HEK293 (cell line): Measurements from ENCODE around the gene CXCL12.

Experiments
- ELK4 ChIP-seq: IDR thresholded peaks from 2 replicates; pipeline ENCODE4 v1.6.1; 2011; ENCODE audit warnings: mild to moderate bottlenecking, low read depth, low read length, borderline replicate concordance
- GLIS1 ChIP-seq: fragments of 450-650 bp; formaldehyde crosslinking; IDR thresholded peaks from 2 replicates; pipeline ENCODE4 v1.5.1; 2016; ENCODE audit warnings: missing biosample characterization, missing genetic modification characterization
- GLIS2 ChIP-seq: fragments of 450-650 bp; formaldehyde crosslinking; IDR thresholded peaks from 2 replicates; pipeline ENCODE4 v1.5.1; 2016; ENCODE audit warnings: missing biosample characterization, missing genetic modification characterization
- KLF1 ChIP-seq: fragments of 450-650 bp; formaldehyde crosslinking; IDR thresholded peaks from 2 replicates; pipeline ENCODE4 v1.5.1; 2016; ENCODE audit warnings: missing biosample characterization, missing genetic modification characterization
- KLF16 ChIP-seq: fragments of 450-650 bp; formaldehyde crosslinking; IDR thresholded peaks from 2 replicates; pipeline ENCODE4 v1.5.1; 2017; ENCODE audit warnings: missing biosample characterization, missing genetic modification characterization
- PATZ1 ChIP-seq: fragments of 450-650 bp; formaldehyde crosslinking; IDR thresholded peaks from 2 replicates; pipeline ENCODE4 v1.5.1; 2016; ENCODE audit warnings: missing biosample characterization, missing genetic modification characterization
- PBX3 ChIP-seq: sonication (generic); formaldehyde crosslinking; IDR thresholded peaks from 2 replicates; pipeline ENCODE4 v1.8.1; 2022; ENCODE audit warnings: mild to moderate bottlenecking, moderate library complexity, missing genetic modification reagents
- SCRT1 ChIP-seq: fragments of 450-650 bp; formaldehyde crosslinking; IDR thresholded peaks from 2 replicates; pipeline ENCODE4 v1.5.1; 2016; ENCODE audit warnings: missing biosample characterization, missing genetic modification characterization, borderline replicate concordance
- SP2 ChIP-seq: fragments of 450-650 bp; formaldehyde crosslinking; IDR thresholded peaks from 2 replicates; pipeline ENCODE4 v1.5.1; 2016; ENCODE audit warnings: missing biosample characterization, missing genetic modification characterization
- TCF7L2 ChIP-seq: IDR thresholded peaks from 2 replicates; pipeline ENCODE4 v1.6.1; 2011; ENCODE audit warnings: low read depth, mild to moderate bottlenecking, inconsistent platforms, low read length, moderate library complexity, borderline replicate concordance
- YY1 ChIP-seq: fragments of 450-650 bp; formaldehyde crosslinking; IDR thresholded peaks from 2 replicates; pipeline ENCODE4 v1.5.1; 2018; ENCODE audit warnings: missing biosample characterization, missing genetic modification characterization
- ZFP3 ChIP-seq: fragments of 450-650 bp; formaldehyde crosslinking; IDR thresholded peaks from 2 replicates; pipeline ENCODE4 v1.5.1; 2016; ENCODE audit warnings: low read depth, missing biosample characterization, missing genetic modification characterization
- ZFP41 ChIP-seq: fragments of 450-650 bp; formaldehyde crosslinking; IDR thresholded peaks from 2 replicates; pipeline ENCODE4 v1.5.1; 2016; ENCODE audit warnings: missing biosample characterization, missing genetic modification characterization, borderline replicate concordance
- ZIC2 ChIP-seq: fragments of 450-650 bp; formaldehyde crosslinking; IDR thresholded peaks from 2 replicates; pipeline ENCODE4 v1.5.1; 2016; ENCODE audit warnings: missing biosample characterization, missing genetic modification characterization
- ZNF140 ChIP-seq: fragments of 450-650 bp; formaldehyde crosslinking; IDR thresholded peaks from 2 replicates; pipeline ENCODE4 v1.5.1; 2016; ENCODE audit warnings: missing biosample characterization, missing genetic modification characterization
- ZNF146 ChIP-seq: fragments of 450-650 bp; formaldehyde crosslinking; IDR thresholded peaks from 2 replicates; pipeline ENCODE4 v1.5.1; 2016; ENCODE audit warnings: missing biosample characterization, missing genetic modification characterization
- ZNF155 ChIP-seq: fragments of 450-650 bp; formaldehyde crosslinking; IDR thresholded peaks from 2 replicates; pipeline ENCODE4 v1.5.1; 2016; ENCODE audit warnings: missing biosample characterization, missing genetic modification characterization
- ZNF223 ChIP-seq: fragments of 450-650 bp; formaldehyde crosslinking; IDR thresholded peaks from 2 replicates; pipeline ENCODE4 v1.5.1; 2016; ENCODE audit warnings: missing biosample characterization, missing genetic modification characterization
- ZNF248 ChIP-seq: fragments of 450-650 bp; formaldehyde crosslinking; IDR thresholded peaks from 2 replicates; pipeline ENCODE4 v1.5.1; 2017; ENCODE audit warnings: missing biosample characterization, missing genetic modification characterization
- ZNF513 ChIP-seq: fragments of 450-650 bp; IDR thresholded peaks from 2 replicates; pipeline ENCODE4 v1.5.1; 2018; ENCODE audit warnings: missing biosample characterization, missing genetic modification characterization
- ZNF530 ChIP-seq: fragments of 450-650 bp; formaldehyde crosslinking; IDR thresholded peaks from 2 replicates; pipeline ENCODE4 v1.5.1; 2016; ENCODE audit warnings: low read depth, missing biosample characterization, missing genetic modification characterization
- ZNF555 ChIP-seq: fragments of 450-650 bp; formaldehyde crosslinking; conservative IDR thresholded peaks from 2 replicates; pipeline ENCODE4 v1.5.1; 2017; ENCODE audit warnings: missing biosample characterization, mild to moderate bottlenecking, missing genetic modification characterization, inconsistent platforms
- ZNF610 ChIP-seq: fragments of 450-650 bp; formaldehyde crosslinking; IDR thresholded peaks from 2 replicates; pipeline ENCODE4 v1.5.1; 2016; ENCODE audit warnings: missing biosample characterization, missing genetic modification characterization, borderline replicate concordance
- ZNF624 ChIP-seq: fragments of 450-650 bp; formaldehyde crosslinking; IDR thresholded peaks from 2 replicates; pipeline ENCODE4 v1.5.1; 2017; ENCODE audit warnings: missing biosample characterization, missing genetic modification characterization
- ZNF654 ChIP-seq: fragments of 450-650 bp; formaldehyde crosslinking; IDR thresholded peaks from 2 replicates; pipeline ENCODE4 v1.5.1; 2016; ENCODE audit warnings: low read depth, missing biosample characterization, missing genetic modification characterization
- ZNF658 ChIP-seq: fragments of 450-650 bp; formaldehyde crosslinking; IDR thresholded peaks from 2 replicates; pipeline ENCODE4; 2016; ENCODE audit warnings: missing biosample characterization, missing genetic modification characterization
- ZNF768 ChIP-seq: fragments of 450-650 bp; formaldehyde crosslinking; IDR thresholded peaks from 2 replicates; pipeline ENCODE4 v1.5.1; 2018; ENCODE audit warnings: missing biosample characterization, mild to moderate bottlenecking, missing genetic modification characterization
- ZNF785 ChIP-seq: fragments of 450-650 bp; formaldehyde crosslinking; IDR thresholded peaks from 2 replicates; pipeline ENCODE4 v1.5.1; 2016; ENCODE audit warnings: missing biosample characterization, missing genetic modification characterization
- TF ChIP-seq, protein P1 (sequence below): fragments of 450-650 bp; formaldehyde crosslinking; conservative IDR thresholded peaks from 2 replicates; pipeline ENCODE4 v1.5.1; 2016; ENCODE audit warnings: low read depth, missing biosample characterization, missing genetic modification characterization
- TF ChIP-seq, protein P2 (sequence below): fragments of 450-650 bp; formaldehyde crosslinking; IDR thresholded peaks from 2 replicates; pipeline ENCODE4 v1.5.1; 2016; ENCODE audit warnings: missing biosample characterization, missing genetic modification characterization

CXCL12 gene

DNA sequence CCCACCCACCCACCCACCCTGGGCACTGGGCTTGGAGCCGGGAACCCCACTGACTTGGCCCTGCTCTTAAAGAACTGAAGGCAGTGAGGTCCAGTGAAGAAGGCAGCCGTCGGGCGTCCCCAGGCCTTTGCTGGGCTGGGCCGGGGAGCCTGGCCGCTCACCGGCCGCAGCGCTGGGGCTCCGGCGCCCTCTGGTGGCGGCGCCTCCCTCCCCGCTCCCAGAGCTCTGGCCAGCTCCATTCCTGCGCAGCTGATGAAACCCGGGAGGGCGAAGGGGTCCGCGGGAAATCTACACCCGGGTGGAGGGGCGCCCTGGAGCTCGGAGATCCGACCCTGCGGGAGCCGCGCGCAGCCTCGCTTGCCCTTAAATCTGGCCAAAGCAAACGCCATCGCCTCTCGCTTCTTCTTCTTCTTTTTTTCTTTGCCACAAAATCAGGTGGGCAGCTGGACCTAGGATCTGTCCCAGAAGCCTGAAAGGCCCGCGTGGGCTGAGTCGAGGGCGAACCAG is 1.7 kb upstream of the CXCL12 start (continued):
- TF ChIP-seq, protein P1, sequence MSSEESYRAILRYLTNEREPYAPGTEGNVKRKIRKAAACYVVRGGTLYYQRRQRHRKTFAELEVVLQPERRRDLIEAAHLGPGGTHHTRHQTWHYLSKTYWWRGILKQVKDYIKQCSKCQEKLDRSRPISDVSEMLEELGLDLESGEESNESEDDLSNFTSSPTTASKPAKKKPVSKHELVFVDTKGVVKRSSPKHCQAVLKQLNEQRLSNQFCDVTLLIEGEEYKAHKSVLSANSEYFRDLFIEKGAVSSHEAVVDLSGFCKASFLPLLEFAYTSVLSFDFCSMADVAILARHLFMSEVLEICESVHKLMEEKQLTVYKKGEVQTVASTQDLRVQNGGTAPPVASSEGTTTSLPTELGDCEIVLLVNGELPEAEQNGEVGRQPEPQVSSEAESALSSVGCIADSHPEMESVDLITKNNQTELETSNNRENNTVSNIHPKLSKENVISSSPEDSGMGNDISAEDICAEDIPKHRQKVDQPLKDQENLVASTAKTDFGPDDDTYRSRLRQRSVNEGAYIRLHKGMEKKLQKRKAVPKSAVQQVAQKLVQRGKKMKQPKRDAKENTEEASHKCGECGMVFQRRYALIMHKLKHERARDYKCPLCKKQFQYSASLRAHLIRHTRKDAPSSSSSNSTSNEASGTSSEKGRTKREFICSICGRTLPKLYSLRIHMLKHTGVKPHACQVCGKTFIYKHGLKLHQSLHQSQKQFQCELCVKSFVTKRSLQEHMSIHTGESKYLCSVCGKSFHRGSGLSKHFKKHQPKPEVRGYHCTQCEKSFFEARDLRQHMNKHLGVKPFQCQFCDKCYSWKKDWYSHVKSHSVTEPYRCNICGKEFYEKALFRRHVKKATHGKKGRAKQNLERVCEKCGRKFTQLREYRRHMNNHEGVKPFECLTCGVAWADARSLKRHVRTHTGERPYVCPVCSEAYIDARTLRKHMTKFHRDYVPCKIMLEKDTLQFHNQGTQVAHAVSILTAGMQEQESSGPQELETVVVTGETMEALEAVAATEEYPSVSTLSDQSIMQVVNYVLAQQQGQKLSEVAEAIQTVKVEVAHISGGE (tag by site-specific recombination), result no peak
- TF ChIP-seq ZNF513, result 0 out of 2 replicates have a peak, but pooled peaks have one; percentile 8
- TF ChIP-seq ZNF140 (tag by site-specific recombination), result no peak
- no peak for TF ChIP-seq ZNF146
- TF ChIP-seq ZIC2, result peak; percentile 46
- no peak for TF ChIP-seq ZNF785 (tag by site-specific recombination)
- TF ChIP-seq ZNF555 (tag by site-specific recombination), result no peak
- peak; percentile 12; the same call in 1 of the 2 replicates for TF ChIP-seq GLIS2 (tag by site-specific recombination)
- no peak for TF ChIP-seq ELK4
- TF ChIP-seq PBX3 (CRISPR knock-in tag), result 0 out of 2 replicates have a peak, but pooled peaks have one; percentile 33
- TF ChIP-seq ZNF658 (tag by site-specific recombination), result no peak
- TF ChIP-seq ZNF530, result no peak
- no peak for TF ChIP-seq KLF16 (tag by site-specific recombination)
- no peak for TF ChIP-seq ZNF768 (tag by site-specific recombination)
- TF ChIP-seq TCF7L2, result no peak
- TF ChIP-seq ZFP41 (tag by site-specific recombination), result no peak
- TF ChIP-seq ZNF223 (tag by site-specific recombination), result no peak
- no peak for TF ChIP-seq KLF1 (tag by site-specific recombination)
- TF ChIP-seq, protein P2, sequence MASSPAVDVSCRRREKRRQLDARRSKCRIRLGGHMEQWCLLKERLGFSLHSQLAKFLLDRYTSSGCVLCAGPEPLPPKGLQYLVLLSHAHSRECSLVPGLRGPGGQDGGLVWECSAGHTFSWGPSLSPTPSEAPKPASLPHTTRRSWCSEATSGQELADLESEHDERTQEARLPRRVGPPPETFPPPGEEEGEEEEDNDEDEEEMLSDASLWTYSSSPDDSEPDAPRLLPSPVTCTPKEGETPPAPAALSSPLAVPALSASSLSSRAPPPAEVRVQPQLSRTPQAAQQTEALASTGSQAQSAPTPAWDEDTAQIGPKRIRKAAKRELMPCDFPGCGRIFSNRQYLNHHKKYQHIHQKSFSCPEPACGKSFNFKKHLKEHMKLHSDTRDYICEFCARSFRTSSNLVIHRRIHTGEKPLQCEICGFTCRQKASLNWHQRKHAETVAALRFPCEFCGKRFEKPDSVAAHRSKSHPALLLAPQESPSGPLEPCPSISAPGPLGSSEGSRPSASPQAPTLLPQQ, result peak; percentile 47; the same call in 1 of the 2 replicates
- 0 out of 2 replicates have a peak, but pooled peaks have one; percentile 29 for TF ChIP-seq ZNF610
- no peak for TF ChIP-seq ZFP3 (tag by site-specific recombination)
- TF ChIP-seq ZNF624 (tag by site-specific recombination), result no peak
- no peak for TF ChIP-seq YY1 (tag by site-specific recombination)
- TF ChIP-seq SP2 (tag by site-specific recombination), result no peak
- TF ChIP-seq GLIS1 (tag by site-specific recombination), result peak; percentile 39; the same call in 1 of the 2 replicates
- TF ChIP-seq SCRT1 (tag by site-specific recombination), result no peak
- TF ChIP-seq PATZ1, result 0 out of 2 replicates have a peak, but pooled peaks have one; percentile 19
- no peak for TF ChIP-seq ZNF248 (tag by site-specific recombination)
- TF ChIP-seq ZNF155 (tag by site-specific recombination), result no peak
- TF ChIP-seq ZNF654 (tag by site-specific recombination), result peak; percentile 53
